Stimulated activated CD4-positive, alpha-beta T cell treated with anti-CD3 and anti-CD28 coated beads, Interleukin-1b, Interleukin-23, amount 100 ng/mL, for 24 hours (primary cell): ENCODE data around the gene CABYR.

Source experiments
- DNase-seq, 4 experiments: peaks; one replicate each; pipeline ENCODE4 v3.0.0-alpha.2; 2020; ENCODE audit warnings: low read depth in 4 of 4, low spot score in 1 of 4

CABYR gene

DNA sequence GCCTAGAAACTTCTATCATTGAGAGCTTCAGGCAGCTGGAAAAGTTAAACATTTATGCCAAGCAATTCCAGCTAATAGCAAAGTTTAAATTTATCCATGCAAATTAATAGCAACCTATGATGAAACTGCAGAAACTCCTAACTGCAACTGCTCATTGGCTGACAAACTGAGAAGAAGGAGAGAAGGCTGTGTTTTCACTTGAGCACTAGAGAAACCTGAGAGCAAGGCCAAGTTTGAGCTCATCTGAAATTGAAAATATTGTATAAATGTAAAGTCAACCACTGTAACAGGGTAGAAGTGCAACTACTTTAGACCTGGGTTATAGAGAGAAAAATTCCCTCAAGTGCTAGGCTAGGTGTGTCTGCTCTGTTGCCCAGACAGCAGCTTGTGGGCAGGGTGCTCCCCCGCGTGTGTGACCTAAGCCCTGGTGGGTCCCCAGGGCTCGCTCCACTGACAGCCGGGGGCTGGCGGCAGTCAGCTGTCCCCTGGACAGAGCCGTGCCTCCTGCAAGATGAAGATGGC is 50.2 kb downstream of the CABYR start:
- DNase-seq = no peak

DNA sequence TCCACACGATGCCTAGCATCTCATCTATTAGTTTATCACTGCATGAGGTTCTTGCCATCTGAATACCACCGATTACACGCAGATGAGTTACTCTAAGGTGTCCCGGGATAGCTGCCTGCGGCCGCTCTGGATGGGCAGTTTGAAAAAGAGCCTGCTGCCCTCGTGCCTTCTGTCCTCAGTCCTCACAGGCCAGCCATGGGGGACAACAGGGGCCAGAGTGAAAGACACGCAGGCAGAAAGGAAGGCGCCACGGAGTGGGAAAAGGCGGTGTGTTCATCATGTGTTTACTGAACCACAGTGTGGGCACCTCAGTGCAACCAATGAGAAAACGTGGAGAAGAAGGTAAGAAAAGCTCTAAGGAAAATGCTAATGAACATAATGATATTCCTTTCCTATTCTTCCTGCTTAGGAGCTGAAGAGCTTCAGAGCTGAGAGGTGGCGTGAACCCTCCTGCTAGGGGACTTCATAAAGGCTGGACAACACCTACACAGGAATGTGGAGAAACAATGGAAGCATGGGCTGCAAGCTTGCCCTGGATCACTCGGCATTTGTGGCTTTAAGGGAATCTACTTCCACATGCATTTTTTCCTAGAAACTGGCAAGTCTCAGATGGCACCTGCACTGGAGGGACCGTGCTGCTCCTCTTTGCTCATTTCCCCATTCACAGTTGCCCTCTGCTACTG is 50.9 kb downstream of the CABYR start:
- no peak for DNase-seq

DNA sequence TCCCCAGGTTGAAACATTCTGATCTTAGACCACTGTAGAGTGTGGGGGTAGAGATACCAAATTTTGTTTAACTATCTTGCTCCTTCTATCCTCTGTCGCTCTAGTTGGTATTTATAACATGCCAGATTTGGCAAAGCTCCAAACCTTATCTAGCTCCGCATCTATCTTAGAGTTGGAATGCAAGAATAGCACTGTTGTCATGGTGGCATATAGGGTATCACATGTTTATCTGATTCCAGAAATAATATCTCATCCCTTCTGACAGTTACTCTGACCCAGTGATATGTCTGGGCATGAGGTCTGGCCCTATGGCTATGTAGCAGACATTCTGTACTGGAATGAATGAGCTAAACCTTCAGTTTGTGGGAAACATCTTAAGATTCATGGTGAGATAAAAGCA is 51.7 kb downstream of the CABYR start:
- DNase-seq = no peak

DNA sequence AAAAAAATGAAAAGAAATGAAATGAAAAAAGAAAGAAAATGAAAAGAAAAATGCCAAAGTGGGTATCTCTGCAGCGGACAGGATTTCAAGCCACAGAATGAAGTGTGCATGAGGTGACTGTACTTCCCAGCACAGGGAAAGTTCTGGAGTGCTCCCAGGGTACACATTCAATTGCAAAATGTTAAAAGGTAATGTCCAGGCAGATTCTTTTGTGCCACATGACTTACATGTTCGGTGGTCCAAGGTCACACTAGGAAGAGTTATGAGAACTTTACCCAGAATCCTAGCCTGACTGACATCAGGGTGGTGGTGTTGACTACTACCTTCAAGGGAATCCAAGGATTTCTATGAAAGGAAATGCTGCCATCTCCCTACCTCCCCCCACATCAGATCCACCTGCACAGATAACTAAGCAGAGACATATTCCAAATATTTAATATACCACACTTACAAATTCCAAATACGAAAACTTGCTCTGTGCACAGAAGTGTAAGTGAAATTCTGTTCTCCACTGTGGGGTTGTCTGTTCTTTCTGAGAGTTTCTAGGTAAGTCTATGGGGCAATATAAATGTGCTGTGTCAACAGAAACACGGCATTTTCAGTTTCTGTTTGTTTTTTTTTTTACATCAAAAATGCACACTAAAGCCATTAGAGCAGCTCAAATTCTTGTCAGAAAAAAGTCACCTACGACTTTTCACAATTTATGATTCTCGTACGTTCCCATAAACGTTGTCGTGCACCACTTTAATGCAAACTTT is 56.6 kb downstream of the CABYR start:
- no peak for DNase-seq

DNA sequence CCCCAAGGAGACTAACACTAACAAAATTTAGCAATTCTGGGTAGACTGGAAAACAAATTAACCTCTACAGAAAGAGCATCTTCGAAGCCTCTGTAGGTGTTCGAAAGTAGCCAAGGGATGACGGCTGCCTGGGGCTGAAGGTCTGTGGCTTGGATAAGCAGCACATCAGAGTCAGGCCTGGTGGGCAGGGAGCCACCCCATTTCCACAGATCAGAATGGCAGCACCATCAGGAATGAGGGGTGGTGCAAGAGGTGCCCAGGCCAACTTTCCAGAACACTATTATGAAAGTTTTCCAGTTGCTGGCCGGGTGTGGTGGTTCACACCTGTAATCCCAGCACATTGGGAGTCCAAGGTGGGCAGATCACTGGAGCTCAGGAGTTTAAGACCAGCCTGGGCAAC is 57.9 kb downstream of the CABYR start:
- DNase-seq = no peak

DNA sequence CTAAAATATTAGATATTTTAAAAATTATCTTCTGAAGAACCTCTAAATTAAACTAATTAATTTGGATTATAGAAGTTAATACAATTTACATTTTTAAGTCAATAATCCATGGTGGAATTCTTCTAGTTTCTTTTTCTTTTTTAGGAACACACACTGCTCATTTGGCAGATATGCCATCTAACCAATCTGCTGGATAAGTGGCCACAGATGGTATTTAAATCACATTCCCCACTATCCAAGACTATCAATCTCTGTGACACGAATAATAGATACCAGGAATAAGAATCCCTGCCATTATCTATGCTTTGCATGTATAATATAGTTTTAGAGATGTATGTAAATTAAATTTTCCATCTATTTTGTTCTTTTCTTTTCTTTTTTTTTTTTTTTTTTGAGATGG is 58.5 kb downstream of the CABYR start:
- DNase-seq = no peak

DNA sequence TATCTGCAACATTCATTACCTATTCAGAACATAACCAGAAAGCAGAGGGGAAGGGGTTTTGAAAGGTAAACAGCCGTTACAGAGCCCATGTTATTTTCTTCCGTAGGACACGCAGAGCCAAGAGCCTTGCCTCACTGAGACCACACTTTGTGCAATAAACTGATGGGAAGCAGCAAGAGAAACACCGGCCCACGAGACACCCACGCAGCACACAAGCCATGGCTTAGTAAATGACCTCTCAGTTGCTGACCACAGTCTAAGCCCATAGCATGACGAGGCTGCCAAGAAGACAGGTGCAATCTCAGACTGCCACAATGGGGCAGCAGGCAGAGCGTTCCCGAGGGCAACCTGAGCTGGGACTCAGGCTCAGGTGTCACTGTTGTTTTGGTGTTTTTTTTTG is 59.6 kb downstream of the CABYR start:
- no peak for DNase-seq

DNA sequence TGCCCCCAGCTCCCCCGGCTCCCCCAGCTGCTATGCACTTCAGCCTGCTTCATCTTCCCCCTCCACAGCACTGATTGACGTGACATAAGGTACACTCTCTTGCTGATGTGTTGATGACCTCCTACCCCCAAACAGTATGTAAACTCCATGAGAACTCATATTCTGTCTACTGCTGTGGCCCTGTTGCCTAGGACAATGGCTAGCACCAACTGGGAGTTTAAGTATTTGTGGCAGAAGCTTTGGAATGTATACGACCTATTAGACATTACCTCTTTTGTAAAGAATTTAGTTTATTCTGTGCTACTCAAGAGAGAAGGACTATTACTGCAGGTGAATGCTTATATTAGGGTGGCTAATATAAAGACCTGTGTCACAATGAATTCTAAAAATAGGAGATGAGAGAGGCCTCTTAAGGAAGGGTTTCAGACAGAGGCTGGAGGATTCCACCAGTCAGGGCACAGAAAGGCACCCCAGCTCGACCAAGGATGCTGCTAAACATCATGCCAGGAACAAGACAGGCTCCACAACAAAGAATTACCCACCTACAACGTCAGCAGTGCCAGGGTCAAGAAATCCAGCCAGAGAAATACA is 60.6 kb downstream of the CABYR start:
- no peak for DNase-seq

DNA sequence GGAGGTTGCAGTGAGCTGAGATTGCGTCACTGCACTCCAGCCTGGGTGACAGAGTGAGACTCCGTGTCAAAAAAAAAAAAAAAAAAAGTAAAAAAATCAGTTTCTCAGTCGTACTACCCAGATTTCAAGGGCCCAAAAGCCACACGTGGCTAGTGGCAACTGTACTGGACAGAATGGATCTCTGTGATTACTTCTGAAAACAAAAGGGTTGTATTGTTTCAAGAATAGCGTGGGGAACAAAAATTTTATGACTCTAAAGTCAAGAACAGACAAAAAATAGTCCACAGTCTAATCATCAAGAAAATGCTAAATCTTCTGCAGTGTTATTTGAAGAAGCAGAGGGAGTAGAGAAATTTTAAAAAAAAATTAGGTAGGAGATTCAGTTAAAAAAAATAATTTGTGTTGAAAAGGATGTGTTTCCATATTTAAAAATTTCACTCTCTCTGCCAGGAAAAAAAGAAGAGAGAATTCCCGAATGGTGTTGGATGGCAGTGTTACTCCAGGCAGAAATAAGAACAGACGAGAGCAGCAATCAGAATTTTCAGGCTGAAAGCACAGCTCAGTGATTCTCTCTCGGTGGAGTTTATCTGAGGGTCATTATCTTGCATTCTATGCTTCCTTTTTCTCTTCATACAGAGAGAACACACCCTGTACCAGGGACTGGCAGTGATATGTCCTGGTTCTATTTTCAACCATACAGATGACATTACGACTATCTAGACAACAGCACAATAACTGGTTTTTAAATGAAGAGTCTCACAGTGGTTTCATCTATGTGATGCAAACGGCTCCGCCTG is 61.8 kb downstream of the CABYR start:
- DNase-seq = no peak

DNA sequence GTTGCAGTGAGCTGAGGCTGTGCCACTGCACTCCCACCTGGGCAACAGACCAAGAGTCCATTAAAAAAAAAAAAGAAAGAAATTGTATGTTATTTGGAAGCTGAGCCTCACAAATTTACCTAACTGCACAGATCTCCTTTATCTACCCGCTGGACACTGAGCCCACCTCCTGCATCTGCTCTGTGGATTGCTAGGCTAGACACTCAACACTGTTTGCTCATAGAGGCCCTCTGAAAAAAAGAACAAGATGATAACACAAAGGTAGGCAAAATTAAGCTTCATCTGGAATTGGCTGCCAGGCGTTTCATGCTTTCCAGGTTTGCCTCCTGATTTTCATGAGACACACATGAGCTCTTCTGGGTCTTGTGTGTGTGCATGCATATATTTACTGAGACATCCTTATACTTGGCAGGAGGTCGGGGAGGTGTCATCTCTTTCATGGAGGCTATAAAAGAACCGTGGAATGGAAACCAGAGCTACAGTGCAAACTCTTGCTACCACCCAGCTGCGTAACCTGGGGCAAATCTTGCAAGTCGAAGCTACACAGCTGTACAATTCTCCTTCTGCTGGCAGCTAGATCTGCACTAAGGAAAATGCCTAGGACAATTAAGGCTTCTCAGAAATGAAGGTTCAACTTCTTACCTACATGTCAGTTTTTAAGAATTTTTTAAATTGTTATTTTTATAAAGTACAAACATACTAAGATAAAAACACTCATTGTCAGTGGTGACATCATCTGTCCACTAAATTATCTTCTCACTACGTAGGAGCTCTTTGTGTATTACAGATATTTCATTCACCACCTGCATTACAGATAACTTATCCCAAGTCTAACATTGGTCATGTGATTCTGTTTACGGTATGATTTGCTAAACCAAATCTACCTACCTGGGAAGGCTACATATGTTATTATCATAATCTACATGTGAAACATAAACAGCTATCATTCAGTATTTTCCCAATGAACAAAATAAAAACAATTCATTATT is 63.1 kb downstream of the CABYR start:
- DNase-seq = no peak

DNA sequence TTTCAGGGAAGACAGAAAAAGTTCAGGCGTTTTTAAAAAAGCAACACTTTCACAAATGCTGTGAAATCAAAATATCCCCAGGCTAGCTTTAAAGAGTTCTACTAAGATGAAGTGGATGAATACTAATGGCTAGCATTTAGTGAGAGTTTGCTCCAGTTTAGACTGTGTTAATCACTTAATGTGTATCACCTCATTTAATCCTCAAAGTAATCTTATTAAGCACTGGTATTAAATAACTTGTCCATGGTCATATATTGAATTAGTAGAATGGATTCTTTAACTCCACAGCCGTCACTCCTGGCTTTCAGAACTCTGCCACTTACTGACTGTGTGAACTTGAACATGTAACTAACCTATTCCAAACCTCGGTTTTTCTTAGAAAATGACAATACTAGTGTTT is 66.0 kb downstream of the CABYR start:
- no peak for DNase-seq

DNA sequence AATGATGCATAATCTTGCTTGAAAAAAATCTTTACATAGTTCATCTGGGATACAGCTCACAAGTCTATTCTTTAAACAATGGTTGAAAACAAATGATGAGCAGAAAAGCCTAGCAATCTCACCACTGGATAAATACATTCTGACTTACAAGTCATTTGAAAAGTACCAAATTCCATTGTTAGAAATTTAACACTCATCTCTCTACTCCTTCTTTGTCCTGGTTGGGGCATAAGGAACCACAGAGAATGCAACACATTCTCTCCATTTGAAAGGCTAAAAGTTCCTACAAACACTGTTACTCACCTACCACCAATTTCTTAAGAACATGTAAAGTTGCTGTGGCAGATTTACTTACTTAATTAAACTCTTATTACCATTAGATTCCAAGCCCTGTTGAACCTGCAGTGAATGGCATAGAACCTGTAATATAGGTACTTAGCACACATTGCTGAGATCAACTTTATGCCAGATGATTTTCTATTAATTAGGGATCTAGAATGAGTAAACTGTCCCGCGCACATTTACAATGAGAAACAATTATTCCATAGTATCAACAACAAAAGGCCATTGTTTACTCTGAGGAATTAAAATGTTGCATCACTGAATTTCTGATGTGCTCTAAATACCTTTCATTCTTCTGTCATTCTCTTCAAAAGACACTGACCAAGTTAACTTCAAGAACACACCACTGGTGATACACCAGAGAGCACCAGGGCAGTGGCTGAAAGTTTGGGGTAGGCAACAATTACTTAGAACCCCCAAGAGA is 69.6 kb downstream of the CABYR start:
- no peak for DNase-seq

DNA sequence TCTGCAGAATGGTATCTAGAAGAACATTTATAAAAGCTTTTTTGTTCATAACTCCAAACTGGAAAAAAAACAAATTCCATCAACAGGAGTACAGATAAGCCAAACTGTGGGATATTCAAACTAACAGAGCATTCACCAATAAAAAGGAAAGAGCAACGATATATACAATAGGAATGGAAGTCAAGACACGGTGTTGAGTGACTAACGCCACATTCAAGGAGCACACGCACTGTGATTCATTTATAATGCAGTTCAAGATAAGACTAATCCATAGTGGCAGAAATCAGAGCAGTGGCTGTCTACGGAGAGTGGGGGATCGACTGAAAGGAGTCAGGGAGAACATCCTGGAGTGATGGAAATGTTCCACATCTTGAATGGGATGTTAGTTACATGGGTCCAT is 70.7 kb downstream of the CABYR start:
- no peak for DNase-seq
